Measurements from ENCODE around the gene DHRS3.

The DHRS3 gene

DNA sequence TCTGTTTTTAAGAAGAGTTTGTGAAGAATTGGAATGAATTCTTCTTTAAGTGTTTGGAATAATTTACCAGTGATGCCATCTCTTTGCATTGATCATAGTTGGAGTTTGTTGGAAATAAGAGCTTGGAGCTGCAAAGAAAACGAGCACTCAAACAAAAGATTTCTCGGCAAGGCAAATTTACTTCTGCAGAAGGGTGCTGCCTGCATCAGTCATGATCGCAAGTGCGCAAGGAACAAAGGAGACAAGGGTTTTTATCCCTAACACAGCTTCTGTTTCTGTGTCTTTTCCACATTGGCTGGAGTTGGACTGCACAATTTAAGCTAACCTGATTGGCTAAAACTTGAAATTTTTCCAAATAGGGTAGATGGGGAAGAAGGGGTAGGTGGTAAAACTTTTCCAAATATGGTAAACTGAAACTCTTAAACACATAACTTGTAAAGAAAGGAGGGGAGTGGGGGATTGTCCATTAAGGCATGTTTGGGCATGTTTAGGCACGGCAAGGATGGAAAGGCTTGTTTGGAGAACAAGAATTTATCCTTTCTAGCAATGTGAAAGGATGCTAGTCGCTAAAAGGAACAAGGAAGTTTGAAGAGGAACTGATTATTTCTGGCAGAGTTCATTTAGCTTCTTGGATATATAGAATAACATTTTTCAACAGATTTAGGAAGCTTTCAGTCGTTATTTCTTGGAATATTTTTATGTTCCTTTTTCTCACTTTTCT lies 22.4 kb upstream of the DHRS3 start:
- no peak for DNase-seq (ENCODE audit: low read depth)

- DNase-seq (ENCODE audit: low read depth): no peak
These were observed 19.7 kb upstream of the DHRS3 start for GRCh38 chr1:12637693-12638092.

DNA sequence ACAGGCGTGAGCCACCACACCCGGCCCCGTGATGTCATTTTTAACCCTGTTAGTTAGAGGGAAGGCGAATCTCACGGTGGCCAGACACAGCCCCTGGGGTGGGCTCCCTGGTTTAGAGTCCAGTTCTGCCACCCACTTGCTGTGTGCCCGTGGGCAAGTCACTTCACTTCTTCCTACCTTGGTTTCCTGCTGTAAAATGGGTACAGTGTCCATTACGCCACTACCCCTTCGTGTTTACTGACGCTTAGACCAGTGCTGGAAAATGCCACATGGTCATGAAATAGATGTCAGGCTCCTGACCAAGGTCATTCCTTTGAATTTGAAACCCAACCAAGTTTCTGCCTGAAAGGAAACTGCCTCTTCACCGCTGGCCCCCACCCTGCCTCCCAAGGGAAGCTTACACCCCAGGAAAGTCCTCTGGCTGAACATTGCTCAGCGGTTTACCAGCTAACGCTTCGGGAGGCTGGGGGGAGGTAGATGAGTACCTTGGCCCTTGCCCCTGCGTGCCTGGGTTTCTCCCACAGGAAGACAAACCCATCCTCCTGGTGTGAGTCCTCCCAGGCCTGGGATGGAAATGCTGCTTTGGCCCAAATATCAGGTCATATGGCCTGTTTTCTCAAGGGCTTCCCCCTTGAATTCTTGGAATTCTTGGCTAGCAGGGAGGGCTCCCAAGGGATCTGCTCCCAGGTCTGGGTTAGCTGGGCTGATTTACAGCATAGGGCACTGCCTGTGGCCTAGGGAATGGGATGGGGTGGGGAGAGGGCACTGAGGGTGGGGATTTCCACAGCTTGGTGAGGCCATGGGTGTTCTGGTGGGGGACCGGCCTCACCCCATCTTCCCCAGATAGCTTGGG lies 18.3 kb upstream of the DHRS3 start:
- no peak for DNase-seq (ENCODE audit: low read depth)

DNA sequence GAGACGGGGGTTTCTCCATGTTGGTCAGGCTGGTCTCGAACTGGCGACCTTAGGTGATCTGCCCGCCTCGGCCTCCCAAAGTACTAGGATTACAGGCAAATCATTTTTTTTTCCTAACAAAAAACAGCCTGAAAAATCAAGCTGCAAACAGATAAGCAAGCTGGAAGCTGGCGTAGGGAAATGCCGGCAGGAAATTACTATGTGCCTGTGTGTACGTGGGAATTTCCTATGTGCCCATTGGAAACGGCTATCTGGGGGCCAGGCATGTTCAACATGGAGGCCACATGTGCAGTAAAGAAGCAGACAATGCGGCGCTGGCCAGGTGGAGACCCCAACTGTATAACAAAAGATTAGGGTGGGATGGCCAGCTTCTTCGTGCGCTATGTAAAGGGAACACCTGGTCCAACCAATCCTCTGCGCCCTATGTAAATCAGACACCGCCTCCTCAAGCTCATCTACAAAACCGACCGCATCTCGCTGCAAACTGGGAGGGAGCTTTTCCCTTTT lies 16.7 kb upstream of the DHRS3 start:
- no peak for DNase-seq (ENCODE audit: low read depth)

- DNase-seq (ENCODE audit: low read depth): no peak
These were observed 16.1 kb upstream of the DHRS3 start for GRCh38 chr1:12634156-12634555.

DNA sequence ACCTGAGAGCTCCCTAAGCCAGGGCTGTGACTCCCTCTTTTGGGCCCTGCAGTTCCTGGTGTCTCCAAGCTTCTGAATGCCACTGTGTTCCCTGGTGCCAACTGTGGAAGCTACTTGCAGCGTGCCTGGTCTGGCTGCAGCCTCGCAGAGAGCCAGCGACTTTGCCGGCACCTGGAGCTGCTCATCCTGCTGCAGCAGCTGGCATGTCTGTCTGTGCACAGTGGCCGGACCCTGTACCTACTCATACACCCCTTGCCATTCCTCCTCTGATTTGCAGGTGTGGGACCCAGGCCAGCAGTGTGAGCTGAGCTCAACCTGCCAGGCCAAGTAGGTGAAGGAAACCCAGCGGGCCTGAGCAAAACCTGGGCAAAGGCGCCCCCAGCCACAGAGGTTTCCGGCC lies 13.6 kb upstream of the DHRS3 start:
- no peak for DNase-seq (ENCODE audit: low read depth)

GRCh38 chr1:12630946-12631530 lies 13.0 kb upstream of the DHRS3 start:
- no peak for DNase-seq (ENCODE audit: low read depth)

GRCh38 chr1:12629985-12630760 lies 12.2 kb upstream of the DHRS3 start:
- no peak for DNase-seq (ENCODE audit: low read depth)

- DNase-seq (ENCODE audit: low read depth): no peak
These were observed 11.5 kb upstream of the DHRS3 start for GRCh38 chr1:12629511-12629956.

- no peak for DNase-seq (ENCODE audit: low read depth)
These were observed 9.3 kb upstream of the DHRS3 start for GRCh38 chr1:12627296-12627695.

DNA sequence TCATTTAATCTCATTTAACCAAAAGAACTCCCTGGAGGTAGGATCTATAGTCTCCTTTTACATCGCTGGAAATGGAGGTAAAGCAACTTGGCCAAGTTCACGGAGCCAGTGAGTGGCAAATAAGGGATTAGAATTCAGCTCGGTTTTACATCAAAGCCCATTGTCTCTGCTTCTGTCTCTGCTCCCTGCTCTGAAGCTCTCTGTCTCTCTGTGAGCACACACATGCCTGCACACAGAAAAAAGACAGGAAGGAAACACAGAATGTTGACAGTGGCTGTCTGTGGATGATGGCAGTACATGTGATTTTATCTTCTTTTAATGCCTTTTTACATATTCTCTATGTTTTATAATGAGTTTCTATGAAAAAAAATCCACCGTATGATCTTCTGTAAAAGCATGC lies 8.9 kb upstream of the DHRS3 start:
- DNase-seq (ENCODE audit: low read depth): no peak

GRCh38 chr1:12625276-12625675 lies 7.3 kb upstream of the DHRS3 start:
- DNase-seq (ENCODE audit: low read depth): no peak

- DNase-seq (ENCODE audit: low read depth): no peak
These were observed 4.5 kb upstream of the DHRS3 start for GRCh38 chr1:12622506-12622905.

DNA sequence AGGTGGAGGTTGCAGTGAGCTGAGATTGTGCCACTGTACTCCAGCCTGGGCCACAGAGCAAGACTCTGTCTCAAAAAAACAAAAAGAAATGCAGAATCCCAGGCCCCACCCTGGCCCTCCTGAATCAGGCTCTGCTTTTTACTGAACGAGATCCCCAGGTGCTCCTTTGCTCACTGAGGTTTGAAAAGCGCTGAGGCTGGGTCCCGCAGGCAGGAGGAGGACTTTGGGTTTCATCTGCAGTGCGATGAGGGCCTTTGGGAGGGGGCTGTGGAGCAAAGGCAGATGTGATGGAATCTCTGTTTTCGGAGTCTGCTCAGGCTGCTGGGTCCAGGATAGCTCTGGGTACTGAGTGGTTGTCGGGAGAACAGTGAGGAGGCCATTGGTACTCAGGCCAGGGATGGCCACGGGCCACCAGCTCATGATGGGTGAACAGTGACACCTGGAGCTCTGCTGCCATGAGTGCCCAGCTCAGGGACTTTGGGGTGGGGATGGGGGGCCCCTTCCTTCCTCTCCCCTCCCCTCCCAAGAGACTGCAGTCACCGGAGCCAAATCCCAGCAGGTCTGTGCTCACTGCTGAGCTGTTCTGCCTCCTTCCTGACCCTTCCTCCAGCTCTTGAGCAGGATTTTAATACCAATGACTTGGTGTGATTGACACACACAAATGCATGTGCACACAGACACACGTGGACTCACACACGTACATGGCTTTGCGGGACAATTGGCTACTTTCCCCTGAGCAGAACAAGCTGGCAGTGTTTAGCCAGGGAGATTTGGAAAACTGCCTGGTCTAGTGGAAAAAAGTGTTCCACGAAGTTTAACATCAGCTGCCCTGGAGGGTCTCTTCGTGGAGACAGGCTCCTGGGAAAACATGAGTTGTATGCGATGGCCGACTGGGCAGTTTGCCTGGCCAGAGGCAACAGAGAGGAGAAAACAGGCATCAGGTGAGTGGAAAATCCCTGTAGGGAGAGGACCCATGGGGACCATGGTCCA lies 3.6 kb upstream of the DHRS3 start:
- DNase-seq (ENCODE audit: low read depth): no peak

GRCh38 chr1:12620931-12621330 lies 2.9 kb upstream of the DHRS3 start:
- DNase-seq (ENCODE audit: low read depth): no peak

- no peak for DNase-seq (ENCODE audit: low read depth)
These were observed 2.5 kb upstream of the DHRS3 start for GRCh38 chr1:12620488-12620865.

- peak; percentile 73 for DNase-seq (ENCODE audit: low read depth)
These were observed 1.9 kb upstream of the DHRS3 start for GRCh38 chr1:12619792-12620487.

DNA sequence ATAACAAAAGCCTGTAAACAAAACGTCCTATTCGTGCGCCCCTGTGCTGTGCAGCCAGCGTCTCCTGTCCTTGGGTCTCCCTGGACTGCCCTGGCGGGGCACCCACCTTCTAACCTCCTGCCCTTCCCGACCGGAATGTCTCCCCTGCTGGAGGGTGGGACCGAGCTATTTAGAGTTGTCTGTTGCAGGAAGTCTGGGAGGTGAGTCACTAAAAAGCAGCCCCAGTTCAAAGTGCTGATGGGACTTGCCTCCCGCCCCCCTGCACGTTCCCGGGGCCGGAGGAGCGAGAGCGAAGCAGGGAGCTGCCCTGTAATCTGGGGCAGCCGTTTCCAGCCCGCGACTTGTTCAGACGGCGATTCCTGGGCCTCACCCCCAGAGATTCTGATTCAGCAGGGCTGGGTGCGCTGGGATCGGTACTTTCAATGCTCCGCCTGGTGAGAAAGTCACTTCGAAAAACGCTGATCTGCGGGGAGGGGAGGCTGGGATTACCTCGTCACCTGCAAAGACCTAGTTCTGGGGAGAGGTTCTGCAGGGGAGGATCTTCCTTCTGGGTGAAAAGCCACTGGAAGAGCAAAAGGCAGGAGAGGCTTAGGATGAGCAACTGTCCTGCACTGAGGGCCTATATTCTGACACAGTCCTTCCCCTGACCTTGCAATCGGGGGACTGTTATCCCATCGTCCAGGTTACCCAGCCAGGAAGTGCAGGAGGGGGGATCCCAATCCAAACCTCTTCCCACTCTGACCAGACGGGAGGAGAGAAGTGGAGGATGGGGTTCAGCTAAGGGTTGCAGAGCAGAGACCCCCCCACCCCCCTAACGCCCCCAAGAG lies 1.2 kb upstream of the DHRS3 start:
- DNase-seq (ENCODE audit: low read depth): peak; percentile 61

DNA sequence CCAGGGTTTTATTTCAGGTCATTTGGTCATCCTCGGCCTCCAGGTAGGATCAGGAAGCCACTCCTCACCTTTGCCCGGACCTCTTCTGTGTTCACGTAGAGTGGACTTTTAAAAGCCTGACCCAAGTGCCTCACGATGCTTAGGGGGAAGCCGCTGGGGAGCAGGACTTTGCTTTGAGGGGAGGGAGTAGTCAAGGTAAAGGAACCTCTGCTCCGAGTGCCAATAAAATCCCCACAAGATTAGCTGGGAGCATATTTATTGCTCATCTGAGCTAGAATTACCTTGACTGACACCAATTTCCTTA lies 603 bp upstream of the DHRS3 start:
- DNase-seq (ENCODE audit: low read depth): no peak

GRCh38 chr1:12617511-12617900 lies 504 bp downstream of the DHRS3 start:
- DNase-seq (ENCODE audit: low read depth): no peak
